Omental fat pad (tissue), 4 donors: Measurements from ENCODE around the gene SPECC1. TPM values are rescaled to one million over a fixed set of nuclear protein-coding genes. Genes with fewer than 3 reads are reported as not detected.
"Not testable (repeated sequence)": the region's sequence is repeated elsewhere in the genome, so short reads cannot be mapped to it uniquely, and the experiment has no call there.

Experiments
- ATAC-seq: fragments of 150-250 bp; one replicate; pipeline ENCODE4 v1.9.1; 2016; ENCODE audit warnings: mild to moderate bottlenecking, moderate library complexity; ENCODE audit not compliant: low FRiP score
- DNase-seq: peaks from one replicate; pipeline ENCODE4 v3.0.0-alpha.2; 2019; ENCODE audit warnings: low spot score
- CTCF ChIP-seq, 3 donors: fragments of 450-650 bp; IDR thresholded peaks; one replicate each; pipeline ENCODE4 v1.5.1; 2016 to 2017; ENCODE audit warnings: antibody characterized with exemption in 3 of 3, mild to moderate bottlenecking in 3 of 3, moderate library complexity in 2 of 3
- total RNA-seq, 4 donors: library from RNA; depleted of rRNA; stranded (reverse); fragments of >200 nt; gene quantifications; one replicate each; pipeline ENCODE4 v1.1.0, GENCODE V29; 2016

Gene SPECC1
- total RNA-seq, 4 donors from 2014 or later: 34.2 to 114 (median 53.1) TPM

GRCh38 chr17:20228410-20228809, 219.3 kb downstream of the SPECC1 start:
- TF ChIP-seq CTCF (IDR thresholded peaks at IDR 0.05): no peak
- DNase-seq: no peak
- no peak for ATAC-seq

- DNase-seq: no peak
- no peak for TF ChIP-seq CTCF (IDR thresholded peaks at IDR 0.05)
- ATAC-seq: no peak
These were observed 219.7 kb downstream of the SPECC1 start for GRCh38 chr17:20228860-20229259.

GRCh38 chr17:20230924-20231323, 221.8 kb downstream of the SPECC1 start:
- no peak for DNase-seq
- TF ChIP-seq CTCF (IDR thresholded peaks at IDR 0.05): no peak
- no peak for ATAC-seq

GRCh38 chr17:20232611-20233010, 223.5 kb downstream of the SPECC1 start:
- DNase-seq (no peak), ATAC-seq (no peak)
- TF ChIP-seq CTCF (IDR thresholded peaks at IDR 0.05): no peak

GRCh38 chr17:20234276-20234675, 225.1 kb downstream of the SPECC1 start:
- DNase-seq (no peak), ATAC-seq (no peak)
- no peak for TF ChIP-seq CTCF (IDR thresholded peaks at IDR 0.05)

GRCh38 chr17:20235747-20236146, 226.6 kb downstream of the SPECC1 start:
- DNase-seq (no peak), ATAC-seq (no peak)
- TF ChIP-seq CTCF (IDR thresholded peaks at IDR 0.05): no peak

GRCh38 chr17:20236578-20237227, 227.5 kb downstream of the SPECC1 start:
- DNase-seq: no peak
- no peak for ATAC-seq
- no peak for TF ChIP-seq CTCF (IDR thresholded peaks at IDR 0.05)

GRCh38 chr17:20239776-20240175, 230.6 kb downstream of the SPECC1 start:
- not testable (repeated sequence) for DNase-seq, ATAC-seq
